ENCODE data around the gene ATP13A1.

The ATP13A1 gene

GRCh38 chr19:19636573-19637185, 26.8 kb downstream of the ATP13A1 start:
- Histone ChIP-seq H3K4me1 (ENCODE audit: control insufficient read depth in 1 of 2, insufficient read depth in 1 of 2, low read depth in 1 of 2, low read length in 1 of 2) (peaks cover 34% of the 10 kb centered on the region in 2 experiments), H3K27me3 (no peaks in the 10 kb centered on the region), H3K27ac (no peak overlapping the region), H3K4me3 (ENCODE audit: low read depth in 1 of 2, low read length in 1 of 2) (no peak overlapping the region), H3K36me3 (peaks cover 100% of the 10 kb centered on the region), H3K9me3 (peaks cover 5% of the 10 kb centered on the region)
- no peak for TF ChIP-seq CTCF (IDR thresholded peaks at IDR 0.05)

- Histone ChIP-seq H3K4me1 (ENCODE audit: control insufficient read depth in 1 of 2, insufficient read depth in 1 of 2, low read depth in 1 of 2, low read length in 1 of 2) (peaks cover 20 to 22% of the 10 kb centered on the region in 2 experiments), H3K27ac (no peak overlapping the region), H3K27me3 (no peaks in the 10 kb centered on the region), H3K9me3 (peaks cover 5% of the 10 kb centered on the region), H3K36me3 (peaks cover 100% of the 10 kb centered on the region), H3K4me3 (ENCODE audit: low read depth in 1 of 2, low read length in 1 of 2) (no peak overlapping the region)
- no peak for TF ChIP-seq CTCF (IDR thresholded peaks at IDR 0.05)
These were observed 28.2 kb downstream of the ATP13A1 start for GRCh38 chr19:19635313-19635702.

- Histone ChIP-seq H3K36me3 (peaks cover 100% of the 10 kb centered on the region), H3K27me3 (no peaks in the 10 kb centered on the region), H3K27ac (no peak overlapping the region), H3K9me3 (peaks cover 5% of the 10 kb centered on the region), H3K4me1 (ENCODE audit: control insufficient read depth in 1 of 2, insufficient read depth in 1 of 2, low read depth in 1 of 2, low read length in 1 of 2) (peaks cover 14 to 16% of the 10 kb centered on the region in 2 experiments), H3K4me3 (ENCODE audit: low read depth in 1 of 2, low read length in 1 of 2) (no peak overlapping the region)
- TF ChIP-seq CTCF (IDR thresholded peaks at IDR 0.05): no peak
These were observed 28.8 kb downstream of the ATP13A1 start for GRCh38 chr19:19634516-19635312.

- Histone ChIP-seq H3K9me3 (peaks cover 5% of the 10 kb centered on the region), H3K4me1 (ENCODE audit: control insufficient read depth in 1 of 2, insufficient read depth in 1 of 2, low read depth in 1 of 2, low read length in 1 of 2) (peaks cover 9 to 10% of the 10 kb centered on the region in 2 experiments), H3K4me3 (ENCODE audit: low read depth in 1 of 2, low read length in 1 of 2) (no peak overlapping the region), H3K36me3 (peaks cover 100% of the 10 kb centered on the region), H3K27me3 (no peaks in the 10 kb centered on the region), H3K27ac (peak overlapping the region; percentile 15)
- TF ChIP-seq CTCF (IDR thresholded peaks at IDR 0.05): no peak
These were observed 29.6 kb downstream of the ATP13A1 start for GRCh38 chr19:19633711-19634515.

GRCh38 chr19:19632661-19633060, 30.8 kb downstream of the ATP13A1 start:
- H3K27me3 ChIP-seq: no peaks in the 10 kb centered on the region
- peaks cover 5% of the 10 kb centered on the region for H3K9me3 ChIP-seq
- no peak overlapping the region for H3K27ac ChIP-seq
- H3K4me1 ChIP-seq (ENCODE audit: control insufficient read depth in 1 of 2, insufficient read depth in 1 of 2, low read depth in 1 of 2, low read length in 1 of 2): peaks cover 11 to 16% of the 10 kb centered on the region in 2 experiments
- TF ChIP-seq CTCF (IDR thresholded peaks at IDR 0.05): no peak
- no peak overlapping the region for H3K4me3 ChIP-seq (ENCODE audit: low read depth in 1 of 2, low read length in 1 of 2)
- peaks cover 93% of the 10 kb centered on the region for H3K36me3 ChIP-seq

Data from neutrophil (primary cell).